HCT116 (cell line): Measurements from ENCODE around the gene PHF10. TPM values are rescaled to one million over a fixed set of nuclear protein-coding genes. Genes with fewer than 3 reads are reported as not detected.

Source experiments
- ATAC-seq: fragments of 200-7000 bp; cut with Tn5 transposase; 2 replicates; pipeline ENCODE4 v1.9.1; 2020; ENCODE audit warnings: mild to moderate bottlenecking, moderate library complexity
- BruUV-seq: library from RNA; stranded (reverse); fragments of 400-500 nt; replicated peaks from 2 replicates; lab custom pipeline; 2021; lab: Mats Ljungman, UMichigan
- CTCF ChIA-PET: fragments of 300-600 bp; sonication (Branson Sonifier 250); formaldehyde crosslinking; loops from one replicate; lab custom pipeline; 2021; ENCODE audit warnings: antibody characterized with exemption; lab: Charles Lee
- POLR2A ChIA-PET: fragments of 300-600, 350-600 bp; sonication (Branson Sonifier 250); formaldehyde crosslinking; loops from one replicate; lab custom pipeline; 2021; ENCODE audit warnings: antibody characterized with exemption; lab: Charles Lee
- RAD21 ChIA-PET, 2 experiments: fragments of 300-600 bp; sonication (Branson Sonifier 250); formaldehyde crosslinking; loops; one replicate each; lab custom pipeline; 2023; ENCODE audit warnings: low total read pairs in 2 of 2; ENCODE audit not compliant: uncharacterized antibody in 2 of 2, unreplicated experiment in 2 of 2, low non-redundant PET in 1 of 2; lab: Charles Lee
- DNase-seq: peaks from one replicate; pipeline ENCODE4 v3.0.0-alpha.2; 2010; ENCODE audit warnings: low read depth, low spot score
- H2AFZ ChIP-seq: fragments of 200-600 bp; shearing (Covaris generic), sonication (generic); 2 replicates; pipeline ENCODE4 v1.6.1; 2017; ENCODE audit warnings: low read depth, mixed run types, mixed read lengths, antibody characterized with exemption, low read length; ENCODE audit not compliant: poor library complexity, severe bottlenecking
- H3K27ac ChIP-seq: 2 replicates; pipeline ENCODE4 v1.5.1; 2012; ENCODE audit warnings: low read depth, low read length
- H3K27me3 ChIP-seq: fragments of 200-600 bp; sonication (generic); 2 replicates; pipeline ENCODE4 v1.6.1; 2016; ENCODE audit warnings: mixed run types, low read length, mixed read lengths; ENCODE audit not compliant: insufficient read depth
- H3K36me3 ChIP-seq, 2 experiments: fragments of 200-500 bp in 1 of 2; fragments of 200-600 bp in 1 of 2; sonication (Bioruptor generic) in 1 of 2; sonication (generic) in 1 of 2; 2 replicates each; pipeline versions ENCODE4 v1.5.1 to v1.6.1; 2014 to 2016; ENCODE audit warnings: low read length in 2 of 2, inconsistent platforms in 1 of 2, mixed read lengths in 1 of 2, mixed run types in 1 of 2; ENCODE audit not compliant: insufficient read depth in 2 of 2, control insufficient read depth in 1 of 2
- H3K4me1 ChIP-seq, 2 experiments: fragments of 200-600 bp in 1 of 2; sonication (generic) in 1 of 2; 2 replicates each; pipeline versions ENCODE4 v1.5.1 to v1.6.1; 2012 to 2017; ENCODE audit warnings: low read length in 2 of 2, inconsistent platforms in 1 of 2, mild to moderate bottlenecking in 1 of 2, mixed read lengths in 1 of 2, mixed run types in 1 of 2, moderate library complexity in 1 of 2; ENCODE audit not compliant: insufficient read depth in 2 of 2, control insufficient read depth in 1 of 2
- H3K4me2 ChIP-seq: fragments of 200-600 bp; sonication (generic); 2 replicates; pipeline ENCODE4 v1.6.1; 2017; ENCODE audit warnings: mixed run types, low read length, mixed read lengths
- H3K4me3 ChIP-seq, 2 experiments: fragments of 200-600 bp in 1 of 2; sonication (generic) in 1 of 2; replicated peaks in 1 of 2; 2 replicates each; pipeline ENCODE4 v1.5.1; 2011 to 2016; ENCODE audit warnings: low read length in 2 of 2, control low read depth in 1 of 2, low read depth in 1 of 2, mild to moderate bottlenecking in 1 of 2, mixed read lengths in 1 of 2, mixed run types in 1 of 2
- H3K79me2 ChIP-seq: fragments of 200-600 bp; sonication (generic); 2 replicates; pipeline ENCODE4 v1.6.1; 2017; ENCODE audit warnings: mild to moderate bottlenecking, mixed run types, low read length, moderate library complexity, mixed read lengths; ENCODE audit not compliant: insufficient read depth
- H3K9ac ChIP-seq: fragments of 200-600 bp; sonication (generic); 2 replicates; pipeline ENCODE4 v1.6.1; 2016; ENCODE audit warnings: low read length, mixed read lengths
- H3K9me2 ChIP-seq: fragments of 200-600 bp; sonication (generic), shearing (Covaris generic); 2 replicates; pipeline ENCODE4 v1.6.1; 2017; ENCODE audit warnings: mixed run types, mild to moderate bottlenecking, moderate library complexity; ENCODE audit not compliant: insufficient read depth
- H3K9me3 ChIP-seq, 2 experiments: fragments of 200-500 bp in 1 of 2; fragments of 200-600 bp in 1 of 2; sonication (Bioruptor generic) in 1 of 2; sonication (generic) in 1 of 2; 2 replicates each; pipeline ENCODE4 v1.6.1; 2014 to 2017; ENCODE audit warnings: low read length in 2 of 2, mixed read lengths in 2 of 2, inconsistent platforms in 1 of 2, low read depth in 1 of 2, mild to moderate bottlenecking in 1 of 2, mixed run types in 1 of 2, moderate library complexity in 1 of 2; ENCODE audit not compliant: control insufficient read depth in 1 of 2, insufficient read depth in 1 of 2
- H4K20me1 ChIP-seq: fragments of 200-600 bp; sonication (generic), shearing (Covaris generic); 2 replicates; pipeline ENCODE4 v1.6.1; 2017; ENCODE audit warnings: mixed run types, mild to moderate bottlenecking, moderate library complexity; ENCODE audit not compliant: insufficient read depth
- CBX3 ChIP-seq: IDR thresholded peaks from 2 replicates; pipeline ENCODE4 v1.6.1; 2012; ENCODE audit warnings: low read depth
- CEBPB ChIP-seq: IDR thresholded peaks from 2 replicates; pipeline ENCODE4 v1.6.1; 2012; ENCODE audit warnings: low read depth
- EGR1 ChIP-seq: IDR thresholded peaks from 2 replicates; pipeline ENCODE4 v1.6.1; 2012; ENCODE audit warnings: low read depth
- EZH2 ChIP-seq: fragments of 200-600 bp; sonication (generic); IDR thresholded peaks from 2 replicates; pipeline ENCODE4 v1.6.1; 2017; ENCODE audit warnings: antibody characterized with exemption, mixed run types
- EZH2phosphoT487 ChIP-seq: fragments of 200-600 bp; IDR thresholded peaks from 2 replicates; pipeline ENCODE4 v1.6.1; 2018; ENCODE audit warnings: antibody characterized with exemption, borderline replicate concordance
- JUND ChIP-seq: IDR thresholded peaks from 2 replicates; pipeline ENCODE4 v1.6.1; 2012
- POLR2AphosphoS5 ChIP-seq: IDR thresholded peaks from 2 replicates; pipeline ENCODE4 v1.6.1; 2011; ENCODE audit warnings: mild to moderate bottlenecking, low read depth, low read length, moderate library complexity
- RAD21 ChIP-seq: IDR thresholded peaks from 2 replicates; pipeline ENCODE4 v1.6.1; 2012; ENCODE audit warnings: low read depth, mild to moderate bottlenecking
- SRF ChIP-seq: IDR thresholded peaks from 2 replicates; pipeline ENCODE4 v1.6.1; 2012; ENCODE audit warnings: low read depth
- TCF7L2 ChIP-seq: IDR thresholded peaks from 2 replicates; pipeline ENCODE4 v1.7.0; 2011; ENCODE audit warnings: borderline replicate concordance, inconsistent platforms; ENCODE audit not compliant: insufficient read depth, insufficient read length; ENCODE audit errors: extremely low read depth
- ZFX ChIP-seq: fragments of 450-650 bp; IDR thresholded peaks from 2 replicates; pipeline ENCODE4 v1.6.1; 2017
- intact Hi-C: fragments of 100-400 bp; cut with micrococcal nuclease; formaldehyde crosslinking; loops from 2 replicates; pipeline ENCODE4 v1.10.0; 2022
- total RNA-seq: library from RNA; stranded (reverse); gene quantifications from one replicate; pipeline ENCODE4 v1.2.1, GENCODE V29; 2021; ENCODE audit not compliant: unreplicated experiment
- TF ChIP-seq, protein P1 (sequence below): IDR thresholded peaks from 2 replicates; pipeline ENCODE4 v1.6.1; 2012

The PHF10 gene
- total RNA-seq, 1 experiment from 2014 or later = 45.5 TPM

DNA sequence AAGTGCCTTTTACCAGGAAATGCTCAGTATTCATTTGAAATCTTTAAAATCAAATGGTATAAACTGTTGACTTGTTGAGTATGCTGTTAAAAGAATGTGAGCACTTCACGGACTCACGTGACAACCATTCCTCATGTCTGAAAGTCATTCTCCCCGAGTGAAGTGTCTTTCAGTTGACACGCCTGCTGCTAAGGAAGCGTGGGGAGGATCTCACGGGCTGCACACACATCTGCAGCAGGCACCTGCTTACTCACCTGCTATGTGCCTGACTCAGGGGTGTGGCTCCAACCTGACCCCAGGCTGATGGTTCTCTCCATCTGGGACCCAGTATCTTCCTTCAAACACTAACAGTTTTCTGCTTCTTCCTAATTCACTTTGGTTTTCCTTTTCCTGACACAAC, 55.2 kb downstream of the PHF10 start:
- Histone ChIP-seq H3K4me1 (no peaks in the 10 kb centered on the region), H4K20me1 (no peaks in the 10 kb centered on the region), H3K27me3 (no peaks in the 10 kb centered on the region), H3K4me3 (no peak overlapping the region), H3K79me2 (no peaks in the 10 kb centered on the region), H3K27ac (no peak overlapping the region), H2AFZ (no peak overlapping the region), H3K9ac (no peak overlapping the region), H3K9me3 (no peaks in the 10 kb centered on the region), H3K9me2 (no peaks in the 10 kb centered on the region), H3K4me2 (no peak overlapping the region), H3K36me3 (peaks cover 15 to 19% of the 10 kb centered on the region in 2 experiments; a peak in 3 of 4 replicates)
- no peak for TF ChIP-seq EZH2
- intact Hi-C loops = no loop called here
- ChIA-PET RAD21 (no interaction called here), POLR2A (no interaction called here), CTCF (no interaction called here)
- BruUV-seq = TSS peak; percentile 20
- DNase-seq (no peak), ATAC-seq (no peak)

DNA sequence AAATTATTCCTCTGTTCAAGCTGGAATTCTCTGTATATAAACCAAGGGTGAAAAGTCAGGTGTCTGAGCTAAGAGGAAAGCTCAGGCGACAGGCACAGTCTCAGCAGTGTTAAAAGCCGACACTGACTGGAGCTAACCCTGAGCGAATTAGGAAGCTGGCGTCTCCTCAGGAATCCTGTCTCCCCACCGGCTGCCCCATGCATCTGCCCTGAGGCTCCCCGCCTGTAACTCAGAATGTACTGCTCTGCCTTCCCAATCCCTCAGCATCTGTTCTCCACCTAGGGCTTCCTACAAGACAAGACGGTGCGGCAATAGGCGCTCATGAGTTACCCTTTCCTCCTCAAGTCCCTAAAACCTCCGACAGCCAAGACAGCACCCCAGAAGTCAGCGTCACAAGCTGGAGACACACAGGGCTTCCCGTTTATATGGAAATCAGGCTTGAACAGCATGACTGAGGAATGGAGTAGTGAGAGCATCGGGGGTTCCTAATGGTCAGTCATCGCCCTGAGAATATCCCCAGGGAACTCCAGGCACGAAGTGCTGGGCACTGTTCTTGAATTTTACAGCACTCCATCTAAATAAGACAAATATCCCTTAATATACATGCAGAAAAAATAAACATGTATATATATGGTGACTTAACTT, 56.0 kb downstream of the PHF10 start:
- TF ChIP-seq JUND = no peak
- TF ChIP-seq RAD21 = no peak
- TF ChIP-seq, protein P1, sequence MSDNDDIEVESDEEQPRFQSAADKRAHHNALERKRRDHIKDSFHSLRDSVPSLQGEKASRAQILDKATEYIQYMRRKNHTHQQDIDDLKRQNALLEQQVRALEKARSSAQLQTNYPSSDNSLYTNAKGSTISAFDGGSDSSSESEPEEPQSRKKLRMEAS = no peak
- TF ChIP-seq TCF7L2 = no peak
- no peak for TF ChIP-seq EZH2phosphoT487
- no peak for TF ChIP-seq ZFX
- TF ChIP-seq CBX3 = no peak
- TF ChIP-seq SRF = no peak
- TF ChIP-seq EGR1 = no peak
- TF ChIP-seq EZH2 = no peak
- TF ChIP-seq CEBPB = no peak
- TF ChIP-seq POLR2AphosphoS5 = no peak
- RAD21 ChIA-PET = no interaction called here

More for the DNA sequence above, 56.0 kb downstream of the PHF10 start:
- H3K4me2 ChIP-seq = no peak overlapping the region
- DNase-seq (no peak), ATAC-seq (no peak)
- peaks cover 21 to 24% of the 10 kb centered on the region in 2 experiments; a peak in 3 of 4 replicates for H3K36me3 ChIP-seq
- no peaks in the 10 kb centered on the region for H3K79me2 ChIP-seq
- H3K9me3 ChIP-seq = no peaks in the 10 kb centered on the region
- ChIA-PET POLR2A (no interaction called here), CTCF (no interaction called here)
- no peak overlapping the region for H3K4me3 ChIP-seq
- H3K27ac ChIP-seq = no peak overlapping the region
- H3K9me2 ChIP-seq = no peaks in the 10 kb centered on the region
- H3K27me3 ChIP-seq = no peaks in the 10 kb centered on the region
- H3K4me1 ChIP-seq = no peaks in the 10 kb centered on the region
- H4K20me1 ChIP-seq = no peaks in the 10 kb centered on the region
- H2AFZ ChIP-seq = no peak overlapping the region
- no TSS peak for BruUV-seq
- no peak overlapping the region for H3K9ac ChIP-seq
- intact Hi-C loops = no loop called here
